Fibroblast of villous mesenchyme (primary cell): ENCODE data around the gene SOAT2. TPM values are rescaled to one million over a fixed set of nuclear protein-coding genes. Genes with fewer than 3 reads are reported as not detected.

Experiments used
- DNase-seq: peaks from one replicate; pipeline ENCODE4 v3.0.0-alpha.2; 2010; ENCODE audit warnings: low read depth
- H3K4me3 ChIP-seq: 2 replicates; pipeline ENCODE4 v1.5.1; 2011; ENCODE audit warnings: low read depth, mild to moderate bottlenecking, low read length
- total RNA-seq: library from RNA; depleted of rRNA; stranded (reverse); fragments of >200 nt; gene quantifications from 2 replicates; pipeline ENCODE4 v1.2.3, GENCODE V29; 2012
- TF ChIP-seq, protein P1 (sequence below): IDR thresholded peaks from 2 replicates; pipeline ENCODE4 v1.5.1; 2012; ENCODE audit warnings: low read depth, mild to moderate bottlenecking, low read length; ENCODE audit not compliant: insufficient read depth

Gene SOAT2
- total RNA-seq, 1 donor: not detected

DNA sequence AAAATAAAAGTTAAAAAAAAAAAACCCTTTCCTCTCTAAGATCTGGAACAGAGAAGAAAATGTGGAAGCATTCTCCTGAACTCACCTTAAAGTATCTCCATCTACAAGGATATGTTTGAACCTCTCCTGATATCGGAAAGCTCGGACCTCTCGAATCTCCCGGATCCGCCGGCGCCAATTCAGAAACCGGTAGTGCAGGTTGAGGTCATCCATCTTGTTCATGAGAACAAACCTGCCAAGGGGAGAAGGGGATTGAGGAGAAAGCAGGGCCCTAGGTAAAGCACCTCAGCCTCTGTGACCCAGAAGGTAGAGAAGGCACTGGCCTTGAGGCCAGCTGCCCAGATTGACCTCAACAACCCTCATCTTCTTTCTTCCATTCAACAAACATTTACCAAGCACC lies 26.3 kb upstream of the SOAT2 start:
- TF ChIP-seq, protein P1, sequence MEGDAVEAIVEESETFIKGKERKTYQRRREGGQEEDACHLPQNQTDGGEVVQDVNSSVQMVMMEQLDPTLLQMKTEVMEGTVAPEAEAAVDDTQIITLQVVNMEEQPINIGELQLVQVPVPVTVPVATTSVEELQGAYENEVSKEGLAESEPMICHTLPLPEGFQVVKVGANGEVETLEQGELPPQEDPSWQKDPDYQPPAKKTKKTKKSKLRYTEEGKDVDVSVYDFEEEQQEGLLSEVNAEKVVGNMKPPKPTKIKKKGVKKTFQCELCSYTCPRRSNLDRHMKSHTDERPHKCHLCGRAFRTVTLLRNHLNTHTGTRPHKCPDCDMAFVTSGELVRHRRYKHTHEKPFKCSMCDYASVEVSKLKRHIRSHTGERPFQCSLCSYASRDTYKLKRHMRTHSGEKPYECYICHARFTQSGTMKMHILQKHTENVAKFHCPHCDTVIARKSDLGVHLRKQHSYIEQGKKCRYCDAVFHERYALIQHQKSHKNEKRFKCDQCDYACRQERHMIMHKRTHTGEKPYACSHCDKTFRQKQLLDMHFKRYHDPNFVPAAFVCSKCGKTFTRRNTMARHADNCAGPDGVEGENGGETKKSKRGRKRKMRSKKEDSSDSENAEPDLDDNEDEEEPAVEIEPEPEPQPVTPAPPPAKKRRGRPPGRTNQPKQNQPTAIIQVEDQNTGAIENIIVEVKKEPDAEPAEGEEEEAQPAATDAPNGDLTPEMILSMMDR: no peak
- DNase-seq: no peak
- no peak overlapping the region for H3K4me3 ChIP-seq

DNA sequence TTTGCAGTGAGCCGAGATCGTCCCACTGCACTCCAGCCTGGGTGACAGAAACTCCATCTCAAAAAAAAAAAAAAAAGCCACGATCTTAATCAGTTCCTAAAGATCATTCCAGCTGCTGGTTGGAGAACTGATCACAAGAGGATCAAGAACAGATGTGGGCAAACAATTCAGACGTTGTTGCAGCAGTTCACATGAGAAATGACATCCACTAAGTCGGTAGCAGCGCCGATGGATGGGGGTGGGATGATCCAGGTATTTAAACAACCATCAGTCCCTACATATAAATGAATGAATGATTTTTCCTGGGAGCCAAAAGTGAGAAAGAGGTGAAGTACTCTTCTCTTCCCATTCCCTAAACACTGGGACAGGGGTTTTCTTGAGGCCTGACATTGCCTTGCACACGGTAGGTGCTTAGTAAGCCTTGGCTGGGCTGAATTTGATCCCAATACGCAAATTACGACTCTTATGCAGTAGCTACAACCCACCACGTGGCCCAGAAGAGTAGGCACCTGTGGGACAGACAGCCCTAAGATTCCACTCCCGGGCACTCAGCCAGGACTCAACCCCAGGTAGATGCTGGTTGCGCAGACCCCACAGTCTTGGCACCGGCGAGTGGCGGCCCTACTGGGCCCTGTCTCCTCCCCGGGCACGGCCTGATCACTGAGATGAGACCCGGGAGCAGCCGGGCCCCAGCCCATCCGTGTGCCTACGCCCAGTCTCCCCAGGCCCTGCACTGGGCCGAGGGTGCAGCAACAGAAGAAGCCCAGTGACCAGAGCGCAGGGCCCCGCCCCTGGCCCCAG lies 24.7 kb upstream of the SOAT2 start:
- H3K4me3 ChIP-seq: peak overlapping the region; percentile 71
- DNase-seq: no peak
- TF ChIP-seq, protein P1: no peak

DNA sequence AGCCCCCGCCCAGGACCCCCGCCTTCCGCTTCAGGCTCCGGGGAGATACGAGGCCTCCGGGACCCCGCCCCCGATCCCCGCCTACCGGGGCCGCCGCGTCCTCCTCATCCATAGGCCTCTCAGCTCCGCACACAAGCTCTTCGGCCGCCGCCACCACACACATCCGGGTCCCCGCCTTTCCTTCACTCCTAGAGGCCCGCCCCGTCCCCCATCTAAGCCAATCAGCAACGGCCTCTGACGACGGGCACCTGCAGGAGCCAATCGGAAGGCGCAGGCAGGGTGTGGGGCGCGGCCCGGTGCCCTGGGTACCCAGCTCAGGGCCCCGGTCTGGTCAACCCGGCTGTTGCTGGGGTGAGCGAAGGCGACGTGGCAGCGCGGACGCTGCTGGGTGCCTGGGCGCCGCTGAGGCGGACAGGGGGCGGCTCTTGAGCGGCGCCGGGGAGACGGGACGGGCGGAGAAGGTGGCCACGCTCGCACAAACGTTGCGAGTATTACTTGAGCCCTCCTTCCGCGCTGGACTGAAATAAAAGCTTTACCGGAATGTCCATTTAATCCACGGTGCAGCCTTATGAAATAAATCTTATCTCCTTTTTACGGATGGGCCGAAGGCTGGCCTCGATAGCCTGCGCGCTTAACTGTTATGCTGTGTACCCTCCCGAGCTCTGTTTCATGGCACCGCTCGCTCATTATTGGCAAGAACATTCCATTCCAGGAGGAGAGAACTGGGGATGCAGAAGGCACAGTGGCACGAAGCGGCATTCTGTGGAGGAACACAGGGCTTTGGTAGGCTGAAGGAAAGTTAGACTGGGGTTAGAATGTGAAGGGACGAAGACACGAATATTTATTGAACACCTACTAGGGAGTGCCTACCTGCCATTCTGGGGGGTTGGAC lies 23.8 kb upstream of the SOAT2 start, which contains the start of gene SPRYD3:
Gene SPRYD3 (minus strand): TSS at position 165 of the 892 bp plus-strand sequence. CDS start 57 bp downstream, at position 108.
- TF ChIP-seq, protein P1: no peak
- peak; percentile 99 for DNase-seq
- H3K4me3 ChIP-seq: peak within 1 kb of the TSS; percentile 71

DNA sequence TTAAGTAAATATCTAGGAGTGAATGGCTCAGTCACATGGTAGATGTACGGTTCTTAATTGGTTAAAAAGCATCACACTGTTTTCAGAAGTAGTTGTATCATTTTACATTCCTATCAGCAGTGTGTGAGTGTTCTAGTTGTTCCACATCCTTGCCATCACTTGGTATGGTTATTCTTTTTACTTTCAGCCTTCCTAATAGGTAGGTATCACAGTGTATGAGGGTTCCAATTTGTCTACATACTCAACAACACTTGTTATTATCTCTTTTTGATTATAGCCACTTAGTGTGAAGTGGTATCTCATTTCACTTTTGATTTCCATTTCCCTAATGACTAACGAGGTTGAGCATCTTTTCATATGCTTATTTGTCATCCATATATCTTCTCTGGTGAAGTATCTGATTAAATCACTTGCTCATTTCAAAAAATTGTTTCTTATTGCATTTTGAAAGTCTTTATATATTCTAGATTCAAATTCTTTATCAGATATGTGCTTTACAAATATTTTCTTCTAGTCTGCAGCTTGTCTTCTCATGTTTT lies 20.6 kb upstream of the SOAT2 start:
- H3K4me3 ChIP-seq: no peak overlapping the region
- DNase-seq: no peak
- TF ChIP-seq, protein P1: no peak

DNA sequence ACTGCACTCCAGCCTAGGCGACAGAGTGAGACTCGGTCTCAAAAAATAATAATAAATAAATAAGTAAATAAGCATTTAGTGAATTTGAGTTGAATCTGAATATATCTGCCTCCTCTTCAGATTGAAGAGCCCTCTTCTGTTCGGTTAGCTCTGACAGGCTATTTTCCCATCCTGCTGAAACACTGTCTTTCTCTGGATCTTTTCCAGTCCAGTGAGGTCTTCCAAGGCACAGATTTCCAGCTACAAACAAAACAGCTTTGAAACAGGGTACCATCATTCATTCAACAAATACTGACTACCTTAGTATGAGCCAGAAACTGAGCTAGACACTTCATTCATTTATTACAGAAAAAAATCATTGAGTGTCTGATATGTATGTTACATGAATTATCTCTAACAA lies 16.9 kb upstream of the SOAT2 start:
- no peak for DNase-seq
- TF ChIP-seq, protein P1: no peak

DNA sequence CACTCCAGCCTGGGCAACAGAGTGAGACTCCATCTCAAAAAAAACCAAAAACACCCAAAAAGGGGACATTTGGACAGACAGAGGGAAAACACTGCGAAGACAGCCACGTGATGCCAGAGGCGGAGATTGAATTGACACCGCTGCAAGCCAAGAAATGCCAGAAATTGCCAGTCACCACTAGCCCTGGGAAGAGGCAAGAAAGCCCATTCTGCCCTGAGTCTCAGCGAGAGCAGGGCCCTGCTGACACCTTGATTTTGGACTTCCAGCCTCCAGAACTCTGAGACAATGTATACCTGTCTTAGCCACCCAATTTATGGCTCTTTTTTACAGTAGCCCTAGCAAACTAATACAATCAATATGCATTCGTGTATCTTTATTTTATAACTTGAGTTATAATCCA lies 13.2 kb upstream of the SOAT2 start:
- TF ChIP-seq, protein P1: no peak
- no peak overlapping the region for H3K4me3 ChIP-seq
- no peak for DNase-seq

More for the DNA sequence above, 16.9 kb upstream of the SOAT2 start:
- no peak overlapping the region for H3K4me3 ChIP-seq
